Activated CD8-positive, alpha-beta memory T cell treated with anti-CD3 and anti-CD28 coated beads, Interleukin-2, amount 10 ng/mL, durations not matched to agents 7 days and 5 days (primary cell): ENCODE data around the gene AKAP9. TPM values are rescaled to one million over a fixed set of nuclear protein-coding genes. Genes with fewer than 3 reads are reported as not detected.

Source experiments
- ATAC-seq: fragments of 150-1000 bp; cut with Tn5 transposase; one replicate; pipeline ENCODE4 v1.10.0; 2021; ENCODE audit warnings: moderate library complexity
- CTCF ChIA-PET: fragments of 350-600 bp; sonication (Branson Sonifier 250); formaldehyde crosslinking; loops from one replicate; lab custom pipeline; 2021; ENCODE audit warnings: antibody characterized with exemption; lab: Charles Lee
- DNase-seq: peaks from one replicate; pipeline ENCODE4 v3.0.0-alpha.2; 2020
- H3K27ac Mint-ChIP-seq: one replicate; pipeline ENCODE4 v1.8.0; 2021; ENCODE audit warnings: mild to moderate bottlenecking, mixed read lengths
- H3K27me3 Mint-ChIP-seq: one replicate; pipeline ENCODE4 v1.8.0; 2021; ENCODE audit warnings: mixed read lengths
- H3K36me3 Mint-ChIP-seq: one replicate; pipeline ENCODE4 v1.8.0; 2021; ENCODE audit warnings: mild to moderate bottlenecking, mixed read lengths
- H3K4me1 Mint-ChIP-seq: one replicate; pipeline ENCODE4 v1.8.0; 2021; ENCODE audit warnings: mixed read lengths
- H3K4me3 Mint-ChIP-seq: one replicate; pipeline ENCODE4 v1.8.0; 2021; ENCODE audit warnings: mild to moderate bottlenecking, moderate library complexity, mixed read lengths
- H3K9me3 Mint-ChIP-seq: one replicate; pipeline ENCODE4 v1.8.0; 2022; ENCODE audit warnings: low read depth, mixed read lengths
- total RNA-seq, 2 experiments: library from RNA; stranded (reverse); gene quantifications; one replicate each; pipeline ENCODE4 v1.2.3, GENCODE V29; 2021

The AKAP9 gene
- total RNA-seq, 2 experiments from 2014 or later, result 35.1 to 38.4 TPM

- Mint-ChIP-seq H3K9me3 (no peaks in the 10 kb centered on the region), H3K36me3 (peaks cover 32% of the 10 kb centered on the region), H3K27ac (no peak overlapping the region), H3K4me3 (no peak overlapping the region), H3K27me3 (no peaks in the 10 kb centered on the region), H3K4me1 (no peaks in the 10 kb centered on the region)
- no peak for DNase-seq
- ATAC-seq, result no peak
- CTCF ChIA-PET, result no interaction called here
Measured at GRCh38 chr7:92110857-92111256, 170.2 kb downstream of the AKAP9 start.

GRCh38 chr7:92115821-92116220 is 175.2 kb downstream of the AKAP9 start:
- DNase-seq (no peak), ATAC-seq (no peak)
- Mint-ChIP-seq H3K27me3 (no peaks in the 10 kb centered on the region), H3K27ac (no peak overlapping the region), H3K4me1 (peaks cover 2% of the 10 kb centered on the region), H3K4me3 (no peak overlapping the region), H3K36me3 (peaks cover 53% of the 10 kb centered on the region), H3K9me3 (no peaks in the 10 kb centered on the region)
- CTCF ChIA-PET, result no interaction called here

- no peak for ATAC-seq
- CTCF ChIA-PET, result no interaction called here
Measured at GRCh38 chr7:92116949-92117348, 176.3 kb downstream of the AKAP9 start.

GRCh38 chr7:92119213-92119759 is 178.6 kb downstream of the AKAP9 start:
- DNase-seq (no peak), ATAC-seq (no peak)
- Mint-ChIP-seq H3K4me1 (peaks cover 3% of the 10 kb centered on the region), H3K27ac (no peak overlapping the region), H3K36me3 (peaks cover 76% of the 10 kb centered on the region), H3K27me3 (no peaks in the 10 kb centered on the region), H3K9me3 (no peaks in the 10 kb centered on the region), H3K4me3 (no peak overlapping the region)
- CTCF ChIA-PET, result no interaction called here

More at GRCh38 chr7:92116949-92117348, 176.3 kb downstream of the AKAP9 start:
- Mint-ChIP-seq H3K27me3 (no peaks in the 10 kb centered on the region), H3K36me3 (peaks cover 61% of the 10 kb centered on the region), H3K27ac (no peak overlapping the region), H3K9me3 (no peaks in the 10 kb centered on the region), H3K4me1 (peaks cover 2% of the 10 kb centered on the region), H3K4me3 (no peak overlapping the region)
- no peak for DNase-seq

GRCh38 chr7:92121681-92122080 is 181.0 kb downstream of the AKAP9 start:
- no peak overlapping the region for H3K27ac Mint-ChIP-seq
- CTCF ChIA-PET, result no interaction called here
- peaks cover 71% of the 10 kb centered on the region for H3K36me3 Mint-ChIP-seq
- no peak overlapping the region for H3K4me3 Mint-ChIP-seq
- no peaks in the 10 kb centered on the region for H3K27me3 Mint-ChIP-seq
- no peaks in the 10 kb centered on the region for H3K9me3 Mint-ChIP-seq
- peaks cover 5% of the 10 kb centered on the region for H3K4me1 Mint-ChIP-seq
- DNase-seq (no peak), ATAC-seq (no peak)

- Mint-ChIP-seq H3K4me1 (peaks cover 33% of the 10 kb centered on the region), H3K27ac (no peak overlapping the region), H3K27me3 (peaks cover 4% of the 10 kb centered on the region), H3K9me3 (no peaks in the 10 kb centered on the region), H3K4me3 (no peak overlapping the region), H3K36me3 (peaks cover 42% of the 10 kb centered on the region)
- no peak for ATAC-seq
- no peak for DNase-seq
- CTCF ChIA-PET, result no interaction called here
Measured at GRCh38 chr7:92131093-92131492, 190.4 kb downstream of the AKAP9 start.

- Mint-ChIP-seq H3K27me3 (peaks cover 4% of the 10 kb centered on the region), H3K9me3 (no peaks in the 10 kb centered on the region), H3K36me3 (peaks cover 38% of the 10 kb centered on the region), H3K4me3 (no peak overlapping the region), H3K4me1 (peaks cover 36% of the 10 kb centered on the region), H3K27ac (no peak overlapping the region)
- DNase-seq (no peak), ATAC-seq (no peak)
- CTCF ChIA-PET, result interaction anchor here (0.6 to 1.4 kb wide), 2 partner anchors 9 to 421 kb away, joined by 3 to 4 read pairs; no protein-coding TSS in a partner anchor
Measured at GRCh38 chr7:92131764-92132330, 191.2 kb downstream of the AKAP9 start.

GRCh38 chr7:92133133-92133736 is 192.6 kb downstream of the AKAP9 start:
- Mint-ChIP-seq H3K27ac (peak overlapping the region; percentile 100), H3K36me3 (peaks cover 29% of the 10 kb centered on the region), H3K27me3 (peaks cover 4% of the 10 kb centered on the region), H3K9me3 (no peaks in the 10 kb centered on the region), H3K4me1 (peaks cover 40% of the 10 kb centered on the region), H3K4me3 (peak overlapping the region; percentile 93)
- DNase-seq (no peak), ATAC-seq (peak; percentile 12)
- CTCF ChIA-PET, result interaction anchor here (0.7 to 1.4 kb wide), 6 partner anchors 10 to 687 kb away, joined by 3 to 4 read pairs (median 3); no protein-coding TSS in a partner anchor

GRCh38 chr7:92133737-92134270 is 193.1 kb downstream of the AKAP9 start:
- ATAC-seq (peak; percentile 24), DNase-seq (peak; percentile 76)
- H3K4me1 Mint-ChIP-seq, result peaks cover 40% of the 10 kb centered on the region
- H3K4me3 Mint-ChIP-seq, result peak overlapping the region; percentile 93
- peak overlapping the region; percentile 100 for H3K27ac Mint-ChIP-seq
- peaks cover 4% of the 10 kb centered on the region for H3K27me3 Mint-ChIP-seq
- CTCF ChIA-PET, result interaction anchor here (1.0 to 1.4 kb wide), 3 partner anchors 8 to 29 kb away, joined by 3 to 4 read pairs (median 3); no protein-coding TSS in a partner anchor
- peaks cover 2% of the 10 kb centered on the region for H3K9me3 Mint-ChIP-seq
- peaks cover 27% of the 10 kb centered on the region for H3K36me3 Mint-ChIP-seq

GRCh38 chr7:92134271-92135051 is 193.8 kb downstream of the AKAP9 start, which contains the start of gene CYP51A1:
TSS of gene CYP51A1 (minus strand) at chr7:92134477. CDS start at chr7:92134364, 113 bp downstream.
- H3K4me3 Mint-ChIP-seq, result peak within 1 kb of the TSS; percentile 93
- DNase-seq, result peak; percentile 95
- CTCF ChIA-PET, result interaction anchor here (0.7 to 1.4 kb wide), 4 partner anchors 9 to 314 kb away, joined by 3 to 6 read pairs (median 4); partner anchors contain the start of gene MTERF1
- peaks cover 40% of the 10 kb centered on the region for H3K4me1 Mint-ChIP-seq
- peak; percentile 93 for ATAC-seq
- peaks cover 2% of the 10 kb centered on the region for H3K9me3 Mint-ChIP-seq
- H3K27me3 Mint-ChIP-seq, result peaks cover 4% of the 10 kb centered on the region
- H3K27ac Mint-ChIP-seq, result peak within 1 kb of the TSS; percentile 100
- H3K36me3 Mint-ChIP-seq, result peaks cover 25% of the 10 kb centered on the region

- Mint-ChIP-seq H3K36me3 (peaks cover 20% of the 10 kb centered on the region), H3K4me1 (peaks cover 40% of the 10 kb centered on the region), H3K27me3 (peaks cover 4% of the 10 kb centered on the region), H3K9me3 (peaks cover 2% of the 10 kb centered on the region), H3K27ac (peak overlapping the region; percentile 100), H3K4me3 (peak overlapping the region; percentile 93)
- ATAC-seq, result no peak
- CTCF ChIA-PET, result interaction anchor here (0.7 to 1.4 kb wide), 4 partner anchors 10 to 313 kb away, joined by 3 to 6 read pairs (median 4); partner anchors contain the start of gene MTERF1
- DNase-seq, result peak; percentile 43
Measured at GRCh38 chr7:92135052-92135889, 194.6 kb downstream of the AKAP9 start.

- ATAC-seq, result no peak
- Mint-ChIP-seq H3K4me3 (no peak overlapping the region), H3K27me3 (peaks cover 4% of the 10 kb centered on the region), H3K9me3 (peaks cover 2% of the 10 kb centered on the region), H3K4me1 (peaks cover 27% of the 10 kb centered on the region), H3K36me3 (peaks cover 10% of the 10 kb centered on the region), H3K27ac (no peak overlapping the region)
- CTCF ChIA-PET, result interaction anchor here (0.9 kb wide), 1 partner anchor 10 kb away, joined by 3 read pairs; no protein-coding TSS in a partner anchor
- DNase-seq, result no peak
Measured at GRCh38 chr7:92137557-92137956, 196.9 kb downstream of the AKAP9 start.
